D341Med (cell line): ENCODE results near the gene MEPCE.

ENCODE experiments used
- DNase-seq: peaks from one replicate; pipeline ENCODE4 v3.0.0; 2012; ENCODE audit warnings: low spot score

MEPCE gene

DNA sequence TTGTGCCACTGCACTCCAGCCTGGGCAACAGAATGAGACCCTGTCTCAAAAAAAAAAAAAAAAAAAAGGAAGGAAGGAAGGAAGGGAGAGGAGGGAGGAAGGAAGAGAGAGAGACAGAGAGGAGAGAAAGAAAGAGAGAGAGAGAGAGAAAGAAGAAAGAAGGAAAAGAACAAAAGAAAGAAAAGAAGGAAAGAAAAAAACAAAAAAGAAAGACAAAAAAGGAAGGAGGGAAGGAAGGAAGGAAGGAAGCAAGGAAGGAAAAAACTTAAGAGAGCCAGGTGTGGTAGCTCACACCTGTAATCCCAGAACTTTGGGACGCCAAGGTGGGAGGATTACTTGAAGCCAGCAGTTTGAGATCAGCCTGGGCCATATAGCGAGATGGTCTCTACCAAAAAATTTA is 35.2 kb downstream of the MEPCE start:
- DNase-seq, result no peak

DNA sequence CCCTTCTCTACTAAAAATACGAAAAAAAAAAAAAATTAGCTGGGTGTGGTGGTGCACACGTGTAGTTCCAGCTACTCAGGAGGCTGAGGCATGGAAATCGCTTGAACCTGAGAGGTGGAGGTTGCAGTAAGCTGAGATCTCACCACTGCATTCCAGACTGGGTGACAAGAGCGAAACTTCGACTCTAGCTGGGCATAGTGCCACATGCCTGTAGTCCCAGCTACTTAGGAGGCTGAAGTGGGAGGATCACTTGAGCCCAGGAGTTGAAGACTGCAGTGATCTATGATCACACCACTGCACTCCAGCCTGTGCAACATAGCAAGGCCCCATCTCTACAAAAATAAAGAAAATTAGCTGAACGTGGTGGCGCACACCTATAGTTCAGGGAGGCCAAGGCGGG is 35.7 kb downstream of the MEPCE start:
- DNase-seq, result no peak

DNA sequence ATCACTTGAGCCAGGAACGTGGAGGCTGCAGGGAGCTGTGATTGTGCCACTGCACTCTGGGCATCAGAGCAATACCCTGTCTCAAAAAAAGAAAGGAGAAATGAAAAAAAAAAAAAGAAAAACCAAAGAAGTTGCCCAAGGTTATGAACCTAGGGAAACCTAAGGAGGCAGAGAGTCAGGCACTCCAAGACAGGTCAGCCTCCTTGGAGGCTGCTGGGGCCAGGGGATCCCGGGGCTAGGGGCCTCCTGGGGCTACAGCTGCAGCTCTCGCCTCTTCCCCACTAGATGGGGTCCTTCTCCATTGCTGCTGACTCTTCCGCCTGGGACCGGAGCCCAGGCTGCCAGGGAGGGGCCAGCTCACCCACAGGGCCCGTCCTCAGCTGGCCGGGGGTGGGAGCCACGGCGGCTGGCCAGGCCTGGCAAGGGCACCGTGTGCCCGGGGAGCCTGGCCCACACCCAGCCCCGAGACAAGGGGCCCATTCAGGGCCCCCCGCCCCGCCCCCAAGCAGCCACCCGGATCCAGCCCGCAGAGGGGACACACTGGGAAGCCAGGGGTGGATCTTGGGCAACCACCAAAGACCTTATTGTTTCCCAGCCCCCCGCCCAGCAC is 36.2 kb downstream of the MEPCE start:
- peak; percentile 86 for DNase-seq

DNA sequence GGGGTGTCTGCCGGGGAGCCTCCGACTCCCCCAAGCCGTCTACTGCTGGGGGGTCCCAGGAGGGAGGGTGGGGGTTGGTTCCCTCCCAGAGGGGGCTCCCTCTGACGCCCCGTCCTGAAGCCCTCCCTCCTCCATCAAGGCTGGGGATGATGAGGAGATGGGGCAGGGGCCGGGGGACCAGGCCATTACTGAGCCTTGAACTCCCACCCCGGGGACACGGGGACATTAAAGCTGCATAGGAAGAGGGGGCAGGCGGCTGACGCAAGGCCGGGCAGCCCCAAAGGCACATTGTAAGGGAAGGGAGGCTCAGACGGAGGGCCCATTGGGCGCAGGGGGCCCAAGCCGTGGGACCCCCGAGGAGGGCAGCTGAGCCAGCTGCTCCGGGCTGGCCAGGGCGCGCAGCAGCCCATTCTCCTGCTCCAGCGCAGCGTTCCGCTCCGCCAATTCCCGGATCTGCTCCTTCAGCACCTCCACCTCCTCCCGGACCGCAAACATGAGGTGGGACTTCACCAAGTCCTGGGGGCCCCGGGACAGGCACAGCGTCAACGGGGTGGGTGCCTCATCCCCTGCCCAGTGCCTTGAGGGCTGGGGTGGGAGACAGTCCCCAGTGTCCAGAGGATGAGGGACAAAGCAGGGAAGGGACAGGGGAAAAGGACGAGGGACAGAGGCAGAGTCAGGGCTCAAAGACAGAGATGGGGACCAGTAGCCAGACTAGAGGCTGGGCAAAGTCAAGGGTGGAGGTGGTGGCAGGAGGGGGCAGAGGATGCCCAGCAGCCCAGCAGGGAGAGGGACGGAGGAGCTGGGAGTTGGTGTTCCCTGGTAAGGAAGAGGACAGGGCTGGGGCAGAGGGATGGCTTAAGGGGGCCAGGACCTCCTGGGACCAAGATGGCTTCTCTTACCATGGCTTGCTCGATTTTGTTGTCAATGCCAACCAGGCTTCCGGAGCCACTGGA is 37.3 kb downstream of the MEPCE start:
- no peak for DNase-seq

DNA sequence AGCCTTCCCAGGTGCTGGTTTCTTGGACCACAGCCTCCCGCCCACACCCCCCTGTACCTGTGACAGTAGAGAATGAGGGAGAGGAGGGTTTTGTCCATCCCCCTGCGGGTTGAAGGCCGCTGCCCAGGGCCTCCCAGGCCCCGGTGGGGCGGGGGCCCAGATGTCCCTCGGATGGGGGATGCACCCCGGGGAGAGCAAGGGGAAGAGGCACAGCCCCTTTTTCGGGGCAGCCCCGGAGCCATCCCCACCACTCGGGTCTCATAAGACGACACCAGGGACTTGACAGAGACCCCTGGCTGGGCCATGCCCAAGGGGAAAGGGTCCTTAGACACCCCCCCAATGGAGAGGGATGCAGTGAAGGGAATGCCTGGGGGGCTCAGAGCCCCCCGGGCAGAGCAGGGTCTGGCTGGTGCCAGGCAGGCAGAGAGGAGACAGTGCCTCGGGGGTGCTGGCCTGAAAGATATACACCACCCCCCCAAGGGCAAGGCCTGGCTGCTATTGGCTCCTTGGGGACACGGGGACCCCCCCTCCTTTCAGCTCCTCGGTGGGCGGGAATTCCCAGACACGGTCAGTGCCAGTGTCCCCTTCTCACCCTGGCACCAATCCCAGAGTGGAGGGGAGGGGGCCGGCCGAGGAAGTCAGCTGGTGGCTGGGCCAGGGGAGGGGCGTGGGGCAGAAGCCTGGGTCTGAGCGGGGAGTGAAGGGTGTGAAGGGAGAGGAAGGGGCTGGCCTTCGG is 38.2 kb downstream of the MEPCE start:
- DNase-seq, result no peak

DNA sequence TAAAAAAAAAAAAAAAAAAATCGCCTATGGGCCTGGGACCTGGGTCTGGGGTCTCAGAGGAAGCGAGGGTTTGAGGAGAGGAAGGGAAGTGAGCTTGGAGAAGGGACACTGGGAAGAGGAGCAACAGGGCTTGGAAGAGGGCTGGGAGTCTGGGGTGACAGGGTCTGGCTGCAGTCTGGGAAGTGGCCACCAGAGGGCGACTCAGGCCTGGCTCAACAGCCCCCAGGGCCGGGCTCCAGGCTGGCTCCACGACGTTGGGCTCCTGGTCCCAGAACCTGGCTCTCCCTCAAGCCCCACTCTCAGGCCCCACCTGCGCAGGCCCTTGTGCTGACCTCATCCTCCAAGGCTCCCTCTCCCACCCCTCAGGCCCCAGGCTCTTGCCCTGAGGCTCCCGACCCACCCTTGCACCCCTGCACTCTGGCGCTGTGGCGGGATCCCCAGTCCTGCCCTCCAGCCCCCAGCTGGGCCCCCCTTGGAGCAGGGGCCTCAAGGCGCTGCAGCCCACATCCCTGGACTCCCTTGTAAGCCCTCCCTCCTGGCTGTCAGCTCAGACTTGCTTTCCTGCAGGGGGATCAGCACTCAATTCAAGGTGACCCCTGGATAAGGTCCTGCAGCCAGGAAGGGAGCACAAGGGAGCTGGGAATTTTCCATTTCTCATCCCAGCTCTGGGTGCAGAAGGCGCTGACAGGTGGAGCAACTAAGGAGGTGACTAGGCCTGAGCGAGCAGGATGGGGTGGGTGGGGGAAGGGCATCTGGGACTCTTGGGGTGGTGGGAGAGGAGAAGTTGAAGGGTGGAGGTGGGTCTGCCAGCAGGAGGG is 39.8 kb downstream of the MEPCE start:
- peak; percentile 94 for DNase-seq

DNA sequence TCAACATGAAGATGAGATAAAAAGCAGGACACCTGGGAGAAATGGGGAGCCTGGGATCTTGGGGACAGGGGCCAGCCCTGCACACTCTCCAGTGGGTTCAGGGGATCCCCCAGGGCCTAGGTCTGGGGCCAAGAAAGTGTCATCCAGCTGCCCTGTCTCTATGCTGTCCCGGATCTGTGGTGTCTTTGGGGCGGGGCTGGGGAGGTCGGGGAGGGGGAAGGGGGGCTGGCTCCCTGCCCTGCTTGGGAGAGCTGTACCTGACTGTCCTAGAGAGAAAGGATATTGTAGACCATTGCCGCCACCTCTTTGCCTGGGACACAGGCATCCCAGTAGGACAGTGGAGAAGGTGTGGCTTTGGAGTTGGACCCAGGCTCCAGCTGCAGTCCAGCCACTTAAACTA is 41.4 kb downstream of the MEPCE start:
- no peak for DNase-seq

DNA sequence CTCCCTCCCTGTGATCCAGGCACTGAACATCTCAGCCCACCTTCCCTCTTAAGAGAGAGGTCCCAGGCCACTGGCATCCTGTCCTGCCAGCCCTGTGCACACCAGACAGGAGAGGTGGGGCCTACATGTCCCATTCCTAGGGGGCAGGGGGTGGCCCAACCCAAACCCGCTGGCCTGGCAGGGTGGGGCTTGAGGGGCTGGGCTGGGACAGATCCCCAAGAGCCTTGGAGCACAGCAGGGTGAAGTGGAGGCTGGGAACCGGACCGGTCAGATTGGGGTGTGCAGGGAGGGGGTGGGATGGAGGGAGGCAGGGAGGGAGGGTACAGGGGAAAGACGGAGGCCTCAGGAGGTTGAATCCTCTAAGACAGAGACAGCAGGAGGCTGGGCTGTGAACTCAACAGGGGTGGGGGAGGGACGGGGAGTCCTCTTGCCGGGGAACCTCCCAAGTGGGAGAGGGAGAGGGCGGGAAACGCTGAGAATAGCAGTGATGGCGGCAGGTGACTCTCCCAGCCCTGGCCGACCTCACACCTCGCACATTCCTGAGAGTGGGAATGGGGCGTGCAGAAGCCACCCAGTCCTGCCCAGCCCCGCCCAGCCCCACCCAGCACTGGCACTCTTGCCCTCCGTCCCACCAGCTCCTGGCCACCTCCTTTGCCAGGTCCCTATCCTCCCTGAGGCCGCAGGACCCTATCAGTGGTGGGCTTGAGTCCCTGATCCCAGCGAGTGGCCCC is 42.7 kb downstream of the MEPCE start:
- no peak for DNase-seq

DNA sequence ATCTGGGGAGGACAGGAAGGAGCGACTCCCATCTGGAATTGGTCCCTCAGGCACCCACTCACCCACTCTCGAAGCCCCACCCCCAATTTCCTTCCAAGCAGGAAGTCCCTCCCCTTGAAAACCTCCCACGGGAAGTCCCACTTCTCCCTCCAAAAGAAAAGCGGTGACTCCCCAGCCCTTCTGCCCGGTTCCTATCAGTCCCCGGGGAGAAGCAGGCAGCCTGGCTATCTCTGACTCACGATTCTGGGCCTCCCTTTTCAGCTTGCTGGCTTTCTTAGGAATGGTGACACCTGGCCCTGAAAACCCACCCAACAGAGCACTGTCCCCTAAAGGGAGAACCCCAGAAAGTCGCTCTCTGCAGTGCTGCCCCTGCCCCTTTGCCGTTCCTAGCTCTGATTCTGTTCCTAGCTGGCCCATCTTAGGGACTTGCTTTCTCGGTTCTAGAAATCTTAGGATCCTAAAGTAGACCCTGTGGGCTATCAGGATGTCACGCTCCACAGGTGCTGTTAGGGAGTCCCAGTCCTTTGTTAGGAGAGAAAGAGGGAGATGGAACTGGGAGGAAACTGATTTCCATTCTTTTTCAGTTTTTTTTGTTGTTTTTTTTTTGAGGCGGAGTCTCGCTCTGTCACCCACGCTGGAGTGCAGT is 43.3 kb downstream of the MEPCE start:
- no peak for DNase-seq

DNA sequence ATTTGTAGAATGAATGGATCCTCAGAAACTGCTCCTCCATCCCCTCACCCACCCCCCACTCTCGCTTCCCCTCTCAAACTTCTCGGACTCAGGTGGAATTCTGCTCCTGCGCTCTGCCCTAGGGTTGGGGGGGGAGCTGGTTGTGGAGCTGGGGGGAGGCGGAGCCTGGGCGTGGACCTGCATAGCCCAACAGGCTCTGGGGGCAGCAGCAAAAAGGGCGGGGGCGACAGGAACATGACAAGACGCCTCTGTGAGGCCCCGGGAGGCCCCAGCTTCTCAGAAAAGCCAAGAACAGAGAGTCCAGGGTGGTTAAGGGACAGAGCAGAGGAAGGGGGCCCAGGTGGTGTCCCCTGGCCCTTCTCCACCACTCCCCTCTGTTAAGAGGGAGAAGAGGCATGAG is 45.9 kb downstream of the MEPCE start:
- no peak for DNase-seq

DNA sequence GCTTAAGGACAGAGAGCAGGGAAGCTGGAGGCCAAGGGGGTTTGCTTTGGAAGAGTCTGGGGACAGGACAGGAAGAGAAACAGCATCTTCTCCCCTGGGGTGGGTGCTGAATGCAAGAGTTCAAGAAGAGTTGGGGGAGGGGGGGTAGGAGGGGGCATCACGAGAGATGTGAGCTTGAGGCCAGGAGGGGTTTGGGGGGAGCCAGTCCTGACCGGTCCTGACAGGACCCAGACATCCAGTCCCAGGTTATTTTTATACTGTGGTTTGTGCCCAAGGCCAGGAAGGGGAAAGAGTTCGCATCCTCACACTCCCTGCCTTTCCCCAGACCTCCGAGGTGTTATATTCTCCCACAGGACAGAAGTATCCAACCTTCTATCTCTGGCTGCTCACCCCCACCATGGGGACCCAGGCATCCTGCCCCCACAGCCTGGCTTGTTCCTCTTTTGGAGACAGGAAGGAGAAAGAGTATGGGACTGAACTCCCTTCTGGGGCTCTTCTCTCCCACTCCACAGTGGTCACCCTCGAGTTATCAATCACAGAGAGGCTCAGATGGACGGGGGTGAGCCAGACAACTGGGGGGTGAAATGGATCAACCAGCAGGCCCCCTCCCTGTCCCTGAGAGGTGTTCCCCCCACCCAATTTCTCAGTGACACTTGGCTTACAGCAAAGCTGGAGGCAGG is 46.6 kb downstream of the MEPCE start:
- DNase-seq, result no peak

DNA sequence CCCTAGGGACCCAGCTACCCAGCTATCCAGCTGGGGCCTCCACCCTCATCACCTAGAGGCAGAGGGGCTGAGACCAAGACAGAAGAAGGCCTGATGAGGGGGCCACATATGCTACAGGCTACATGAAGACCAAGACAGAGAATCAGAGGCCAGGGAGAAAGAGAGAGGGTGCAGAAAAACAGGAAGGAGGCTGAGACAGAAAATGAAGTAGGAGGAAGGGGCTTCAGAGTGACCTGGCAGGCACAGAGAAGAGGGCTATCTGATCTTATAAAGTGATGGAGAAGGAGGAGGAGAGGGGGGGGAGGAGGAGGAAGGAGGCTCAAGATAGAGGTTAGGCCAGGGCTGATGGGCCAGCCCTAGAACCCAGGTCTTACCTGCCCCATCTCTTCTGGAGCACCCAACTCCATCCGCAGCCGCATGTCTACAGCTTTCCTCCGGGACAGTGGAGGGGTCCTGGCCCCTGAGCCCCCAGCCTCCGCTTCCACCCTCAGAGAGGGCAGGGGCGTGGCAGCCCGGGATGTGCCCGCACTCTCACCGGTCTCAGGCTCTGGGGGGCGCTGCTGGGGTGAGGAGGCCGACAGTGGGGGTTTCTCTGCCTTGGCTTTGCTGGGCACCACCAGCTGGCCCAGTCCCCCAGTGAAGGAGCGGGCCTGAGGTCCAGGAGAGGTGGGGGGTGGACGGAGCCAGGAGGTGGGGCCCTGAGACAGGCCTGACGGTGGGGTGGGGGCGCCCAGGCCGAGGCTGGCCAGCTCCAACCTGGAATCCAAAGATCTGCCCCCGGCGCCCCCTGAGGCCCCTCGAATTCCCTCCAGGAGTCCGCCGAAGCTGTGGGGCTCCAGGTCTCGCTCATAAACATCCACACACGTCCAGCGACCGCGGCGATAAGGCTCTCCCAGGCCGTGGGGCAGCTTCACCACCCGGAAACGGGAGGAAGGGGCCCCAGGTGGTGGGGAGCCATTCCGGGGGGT is 47.6 kb downstream of the MEPCE start:
- DNase-seq, result peak; percentile 40

DNA sequence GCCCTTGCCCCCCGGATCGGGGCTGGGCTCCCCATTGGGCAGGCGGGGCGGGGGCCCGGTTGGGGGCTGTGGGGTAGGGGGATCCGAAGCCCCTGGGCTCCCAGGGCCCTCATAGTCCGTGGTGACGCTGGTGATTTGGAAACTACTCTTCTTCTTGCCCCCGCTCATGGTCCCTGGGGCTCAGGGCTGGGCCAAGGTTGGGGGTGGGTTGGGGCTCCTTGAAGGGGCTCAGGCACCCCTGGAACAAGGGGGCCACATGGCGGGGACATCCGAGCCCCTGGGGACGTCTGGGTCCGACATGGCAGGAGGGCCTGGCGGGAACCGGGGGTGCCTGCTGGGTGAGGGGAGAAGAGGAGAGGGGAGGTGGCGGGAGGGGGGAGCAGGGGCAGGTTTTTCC is 48.2 kb downstream of the MEPCE start:
- DNase-seq, result peak; percentile 41

DNA sequence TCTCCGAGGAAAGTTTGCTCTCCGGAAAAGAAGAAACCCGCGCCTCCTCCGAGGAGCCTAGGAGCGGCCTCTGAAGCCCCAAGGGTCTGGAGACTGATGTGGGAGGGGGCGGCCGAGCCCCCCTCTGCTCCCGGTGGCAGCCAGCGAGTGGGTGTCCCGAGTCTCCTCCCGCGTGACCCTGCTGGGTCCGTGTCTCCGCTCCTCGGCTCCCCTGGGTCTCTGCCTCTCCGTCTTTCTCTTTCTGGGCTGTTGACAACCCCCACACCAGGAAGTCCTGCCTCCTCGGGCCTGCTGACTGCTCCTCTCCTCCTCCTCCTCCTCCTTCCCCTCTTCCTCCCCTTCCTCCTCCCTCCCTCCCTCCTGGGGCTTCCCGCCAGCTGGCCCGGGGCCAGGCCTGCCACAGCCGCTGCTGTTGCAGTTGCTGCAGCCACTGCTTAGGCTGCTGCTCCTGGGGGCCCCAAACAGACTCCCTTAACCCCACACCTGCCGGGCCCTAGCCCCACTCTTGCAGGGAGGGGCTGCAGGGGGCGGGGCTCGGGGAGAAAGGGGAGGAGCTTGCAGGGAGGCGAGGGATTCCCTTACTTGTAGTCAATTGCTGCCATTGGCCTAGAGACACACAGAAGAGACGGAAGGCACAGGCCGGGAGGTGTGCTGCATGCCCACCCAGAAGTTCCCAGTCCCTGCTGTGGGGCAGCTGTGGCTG is 49.5 kb downstream of the MEPCE start, which contains the start of gene TSC22D4:
Gene TSC22D4, minus strand, starts transcription at position 257 of the 703 bp plus-strand sequence. CDS start 1,176 bp downstream, outside the sequence.
- DNase-seq, result peak; percentile 90

DNA sequence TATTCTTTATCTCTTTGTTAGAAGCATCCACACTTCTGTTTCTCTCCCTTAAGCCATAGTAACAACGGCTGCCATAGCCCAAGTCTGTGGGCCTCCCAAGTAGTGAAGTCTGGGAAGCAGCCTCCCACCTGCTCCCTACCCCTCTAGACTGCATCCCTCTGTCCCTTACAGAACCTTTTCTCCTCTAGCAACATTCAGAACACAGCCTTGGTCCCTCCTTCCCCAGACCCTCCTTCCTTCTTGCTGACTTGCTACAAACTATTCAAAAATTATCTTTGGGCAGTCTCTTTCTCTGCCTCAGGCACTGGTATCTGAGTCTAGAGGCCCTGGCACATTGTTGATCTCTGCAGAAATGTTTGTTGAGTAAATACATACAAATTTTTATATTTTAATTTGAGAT is 51.8 kb downstream of the MEPCE start:
- DNase-seq, result no peak

DNA sequence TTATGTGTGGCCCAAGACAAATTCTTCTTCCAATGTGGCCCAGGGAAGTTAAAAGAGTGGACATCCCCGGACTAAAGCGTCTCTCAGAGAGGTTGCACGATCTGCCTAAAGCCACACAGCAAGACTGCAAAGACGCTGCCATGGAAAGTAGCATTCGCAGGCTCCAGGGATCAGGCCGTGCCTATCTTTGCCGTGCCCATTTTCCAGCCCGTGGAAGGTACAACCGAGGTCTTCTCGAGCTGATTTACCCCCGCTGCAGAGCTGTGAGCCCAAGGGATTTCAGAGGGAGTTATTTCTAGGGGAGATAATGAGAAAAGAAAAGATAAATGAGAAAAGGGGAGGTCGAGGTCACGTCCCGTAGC is 53.1 kb downstream of the MEPCE start:
- no peak for DNase-seq

DNA sequence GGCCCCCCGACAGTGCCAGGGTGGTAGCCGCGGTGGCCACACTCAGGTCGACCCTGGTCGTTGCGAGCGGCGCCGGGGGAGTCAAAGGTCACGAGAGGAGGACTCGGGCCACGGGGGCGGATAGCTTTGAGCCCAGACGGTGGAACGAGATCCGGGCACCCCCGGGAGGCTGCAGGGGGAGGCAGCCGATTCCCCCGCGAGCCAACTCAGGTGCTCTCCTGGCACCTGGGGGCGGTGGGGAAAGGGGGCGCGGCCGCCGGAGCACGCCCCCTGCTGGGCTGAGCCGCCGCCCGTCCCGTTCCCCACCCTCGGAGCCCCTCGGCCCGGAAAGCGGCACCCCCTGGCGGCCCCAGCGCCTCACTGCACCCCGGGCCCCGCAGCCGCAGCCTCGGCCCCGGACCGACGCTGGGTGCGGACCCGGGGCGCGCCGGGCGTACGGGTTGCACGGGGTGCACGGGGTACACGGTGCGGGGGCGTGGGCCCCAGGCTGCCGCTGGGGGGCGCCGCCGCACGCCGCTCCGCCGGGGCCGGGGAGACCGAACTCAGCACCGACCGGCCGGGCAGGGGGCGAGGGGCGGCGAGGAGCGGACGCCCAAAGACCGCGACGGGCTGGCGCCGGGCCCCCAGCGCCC is 53.6 kb downstream of the MEPCE start:
- peak; percentile 94 for DNase-seq
